NCI-H1105 (cell line): ENCODE results near the gene NOS3.

Experiments
- DNase-seq: peaks from one replicate; lab custom pipeline; 2025; lab: John Stamatoyannopoulos, UW

The NOS3 gene

GRCh38 chr7:150952331-150953050 lies 38.3 kb upstream of the NOS3 start:
- no peak for DNase-seq

- no peak for DNase-seq
Observed at GRCh38 chr7:150953061-150953997, 37.5 kb upstream of the NOS3 start.

- no peak for DNase-seq
Observed at GRCh38 chr7:150954201-150954985, 36.4 kb upstream of the NOS3 start.

- DNase-seq, result no peak
Observed at GRCh38 chr7:150954986-150955518, 35.8 kb upstream of the NOS3 start.

GRCh38 chr7:150955519-150956394 lies 35.1 kb upstream of the NOS3 start:
- no peak for DNase-seq

GRCh38 chr7:150956395-150957132 lies 34.3 kb upstream of the NOS3 start:
- no peak for DNase-seq

GRCh38 chr7:150957133-150958020 lies 33.4 kb upstream of the NOS3 start:
- DNase-seq, result no peak

- no peak for DNase-seq
Observed at GRCh38 chr7:150958062-150958552, 32.7 kb upstream of the NOS3 start.

GRCh38 chr7:150958597-150958996 lies 32.2 kb upstream of the NOS3 start:
- DNase-seq, result no peak

- no peak for DNase-seq
Observed at GRCh38 chr7:150959081-150959480, 31.7 kb upstream of the NOS3 start.

- DNase-seq, result no peak
Observed at GRCh38 chr7:150959739-150960734, 30.8 kb upstream of the NOS3 start.

GRCh38 chr7:150961510-150962289 lies 29.1 kb upstream of the NOS3 start:
- DNase-seq, result no peak

GRCh38 chr7:150962290-150962552 lies 28.6 kb upstream of the NOS3 start:
- no peak for DNase-seq

- no peak for DNase-seq
Observed at GRCh38 chr7:150962553-150963399, 28.0 kb upstream of the NOS3 start.

- DNase-seq, result no peak
Observed at GRCh38 chr7:150963707-150964559, 26.9 kb upstream of the NOS3 start.
